Testis (tissue), 3 donors: Measurements from ENCODE around the gene RDH11. TPM values are rescaled to one million over a fixed set of nuclear protein-coding genes. Genes with fewer than 3 reads are reported as not detected.

Experiments used
- DNase-seq: peaks from one replicate; pipeline ENCODE4 v3.0.0-alpha.2; 2019
- H3K27ac ChIP-seq, 2 donors: fragments of 200-600 bp; sonication (generic); one replicate each; pipeline ENCODE4 v1.5.1; 2019
- H3K27me3 ChIP-seq: fragments of 200-600 bp; sonication (generic); one replicate; pipeline ENCODE4 v1.5.1; 2019
- H3K36me3 ChIP-seq: fragments of 200-600 bp; sonication (generic); one replicate; pipeline ENCODE4 v1.5.1; 2017; ENCODE audit warnings: low read depth; ENCODE audit errors: missing control alignments
- H3K4me1 ChIP-seq: fragments of 200-600 bp; sonication (generic); one replicate; pipeline ENCODE4 v1.5.1; 2019
- H3K4me3 ChIP-seq, 2 donors: fragments of 200-600 bp; sonication (generic); one replicate each; pipeline ENCODE4 v1.5.1; 2017 to 2019
- H3K9me3 ChIP-seq: fragments of 200-600 bp; sonication (generic); one replicate; pipeline ENCODE4 v1.5.1; 2017
- CTCF ChIP-seq, 3 experiments: fragments of 450-650 bp in 2 of 3; fragments of 200-600 bp in 1 of 3; sonication (generic) in 1 of 3; IDR thresholded peaks; one replicate each; pipeline ENCODE4 v1.5.1; 2016 to 2019; ENCODE audit warnings: antibody characterized with exemption in 3 of 3, mild to moderate bottlenecking in 2 of 3, moderate library complexity in 1 of 3
- POLR2A ChIP-seq: fragments of 450-650 bp; IDR thresholded peaks from one replicate; pipeline ENCODE4 v1.6.1; 2017; ENCODE audit warnings: antibody characterized with exemption, mild to moderate bottlenecking, moderate library complexity
- WGBS, 2 donors: methylation state at CpG; one replicate each; pipeline ENCODE4 v1.1.5; 2018; 5-methylcytosine and 5-hydroxymethylcytosine counted together
- intact Hi-C: fragments of 100-400 bp; cut with DNase I; formaldehyde crosslinking; loops from one replicate; pipeline ENCODE4 v1.15.1; 2023; ENCODE audit warnings: low total_unique reads
- polyA plus RNA-seq: library from polyadenylated mRNA; stranded (reverse); fragments of 350-450 nt; fragmentation: Illumina TruSeq; extraction: RNeasy Lipid Tissue Mini Kit (QIAGEN cat#74804); gene quantifications from one replicate; pipeline ENCODE4 v1.2.3, GENCODE V29; 2014; ENCODE audit warnings: low read depth, low replicate concordance; ENCODE audit not compliant: insufficient read depth
- total RNA-seq, 2 donors: library from RNA; depleted of rRNA; stranded (reverse); fragments of >200 nt; gene quantifications; one replicate each; pipeline ENCODE4 v1.2.3, GENCODE V29; 2016

RDH11 gene
- total and polyA plus RNA-seq, 3 donors from 2014 or later: 63.2 to 87.5 (median 82.4) TPM

DNA sequence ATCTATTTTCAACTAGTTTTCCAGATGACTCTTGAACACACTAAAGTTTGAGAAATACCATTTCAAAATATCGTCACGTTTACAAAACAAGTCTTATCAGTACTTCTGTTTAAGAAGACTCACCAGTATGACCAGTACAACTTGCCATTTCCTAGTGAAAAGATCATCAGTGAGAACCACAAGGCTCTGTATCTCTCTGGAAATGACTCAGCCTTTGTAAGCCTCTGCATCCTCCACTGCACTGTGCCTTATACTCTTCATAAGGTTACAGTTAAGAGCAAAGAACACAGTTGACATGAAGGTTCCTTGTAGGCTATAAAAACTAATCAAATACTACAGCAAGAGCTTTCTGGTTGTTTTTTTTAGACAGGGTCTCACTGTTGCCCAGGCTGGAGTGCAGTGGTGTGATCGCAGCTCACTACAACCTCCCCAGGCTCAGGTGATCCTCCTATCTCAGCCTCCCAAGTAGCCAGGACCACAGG, 15.4 kb downstream of the RDH11 start:
- 85 to 86% methylated on average over 3 of the region's 3 CpGs for WGBS, 2 donors
- H3K4me3 ChIP-seq: no peak overlapping the region
- DNase-seq: no peak
- peaks cover 11% of the 10 kb centered on the region for H3K4me1 ChIP-seq
- H3K27me3 ChIP-seq: no peaks in the 10 kb centered on the region
- no peak for TF ChIP-seq CTCF (IDR thresholded peaks at IDR 0.05)
- no peak for TF ChIP-seq POLR2A
- H3K27ac ChIP-seq: no peak overlapping the region
- H3K9me3 ChIP-seq: no peaks in the 10 kb centered on the region
- intact Hi-C loops: no loop called here
- H3K36me3 ChIP-seq: no peaks in the 10 kb centered on the region

DNA sequence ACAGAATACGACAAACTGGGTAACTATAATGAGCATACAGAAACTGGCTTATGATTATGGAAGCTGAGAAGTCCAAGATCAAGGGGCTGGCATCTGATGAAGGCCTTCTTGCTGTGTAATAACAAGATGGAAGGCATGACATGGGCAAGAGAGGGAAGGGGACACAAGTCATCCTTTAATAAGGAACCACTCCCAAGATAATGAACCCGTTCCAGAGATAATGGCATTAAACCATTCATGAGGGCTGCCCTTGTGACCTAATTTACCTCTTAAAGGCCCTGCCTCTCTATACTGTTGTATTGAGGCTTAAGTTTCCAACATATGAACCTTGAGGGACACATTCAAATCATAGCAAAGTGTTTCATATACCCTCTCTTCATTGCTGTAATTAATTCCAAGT, 16.6 kb downstream of the RDH11 start:
- no peak for DNase-seq
- Histone ChIP-seq H3K27ac (no peak overlapping the region), H3K36me3 (no peaks in the 10 kb centered on the region), H3K9me3 (no peaks in the 10 kb centered on the region), H3K4me3 (no peak overlapping the region), H3K27me3 (no peaks in the 10 kb centered on the region), H3K4me1 (peaks cover 7% of the 10 kb centered on the region)
- intact Hi-C loops: no loop called here
- TF ChIP-seq POLR2A (no peak), CTCF (IDR thresholded peaks at IDR 0.05) (no peak)
- 52 to 76% methylated on average over 2 of the region's 2 CpGs for WGBS, 2 donors

DNA sequence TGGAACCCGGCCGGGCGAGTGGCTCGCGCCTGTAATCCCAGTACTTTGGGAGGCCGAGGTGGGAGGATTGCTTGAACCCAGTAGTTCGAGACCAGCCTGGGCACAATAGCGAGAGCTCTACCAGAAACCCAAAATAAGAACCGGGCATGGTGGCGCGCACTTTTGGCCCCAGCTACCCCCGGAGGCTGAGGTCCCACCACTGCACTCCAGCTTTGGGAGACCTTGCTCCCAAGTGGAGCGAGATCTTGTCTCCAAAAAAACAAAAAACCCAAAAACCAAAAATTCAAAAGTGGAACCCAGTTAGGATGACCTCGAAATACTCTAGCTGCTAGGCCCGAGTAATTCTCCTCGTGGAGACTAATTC, 20.4 kb downstream of the RDH11 start:
- Histone ChIP-seq H3K36me3 (no peaks in the 10 kb centered on the region), H3K27me3 (no peaks in the 10 kb centered on the region), H3K4me3 (peak overlapping the region; percentile 82 to 96), H3K27ac (peak overlapping the region; percentile 97 to 100), H3K4me1 (peaks cover 17% of the 10 kb centered on the region), H3K9me3 (no peaks in the 10 kb centered on the region)
- 19 to 25% methylated on average over 9 to 16 of the region's 16 CpGs for WGBS, 2 donors
- no peak for DNase-seq
- intact Hi-C loops: no loop called here
- no peak for TF ChIP-seq POLR2A
- no peak for TF ChIP-seq CTCF (IDR thresholded peaks at IDR 0.05)

DNA sequence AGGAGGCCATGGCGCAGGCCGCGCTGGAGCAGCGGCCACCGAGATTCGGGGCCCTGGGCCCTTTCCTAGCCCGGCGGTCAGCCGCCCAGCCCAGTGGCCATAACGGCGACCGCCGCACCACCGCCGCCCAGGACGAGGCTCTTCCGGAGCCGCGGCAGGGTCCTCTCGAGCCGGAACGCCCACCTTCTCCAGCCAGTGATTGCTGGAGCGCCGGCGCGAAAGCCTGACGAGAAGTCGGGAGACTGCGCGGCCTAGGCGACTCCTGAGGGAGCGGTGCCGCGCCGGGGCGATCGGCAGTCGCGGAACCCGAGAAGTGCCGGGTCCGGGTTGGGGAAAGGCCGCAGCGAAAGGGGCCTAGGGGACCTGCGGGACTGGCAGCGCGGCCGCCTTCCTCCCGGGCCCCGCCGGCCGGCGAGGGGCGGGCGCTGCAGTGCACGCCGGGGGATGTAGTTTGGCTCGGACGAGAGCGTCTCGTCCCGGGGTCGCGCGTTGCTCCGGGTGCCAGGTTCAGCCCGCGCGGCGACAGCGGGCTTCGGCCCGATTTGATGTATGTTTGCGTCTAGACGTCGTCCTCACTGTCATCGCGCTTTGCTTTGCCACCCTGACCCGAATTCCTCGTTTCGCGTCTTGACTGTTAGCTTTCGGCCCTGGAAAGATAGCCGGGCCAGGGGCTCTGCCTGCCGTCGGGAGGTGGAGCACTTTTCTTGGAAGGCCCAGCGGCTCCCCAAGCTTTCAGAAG, 20.9 kb downstream of the RDH11 start, which contains the start of gene VTI1B:
TSS of gene VTI1B (minus strand) at position 153 of the 739 bp plus-strand sequence. CDS start at position 10, 143 bp downstream.
- Histone ChIP-seq H3K4me1 (peaks cover 17% of the 10 kb centered on the region), H3K4me3 (peak within 1 kb of the TSS; percentile 82 to 96), H3K9me3 (no peaks in the 10 kb centered on the region), H3K27me3 (no peaks in the 10 kb centered on the region), H3K27ac (peak within 1 kb of the TSS; percentile 97 to 100), H3K36me3 (no peaks in the 10 kb centered on the region)
- TF ChIP-seq POLR2A (no peak), CTCF (IDR thresholded peaks at IDR 0.05) (no peak)
- 0% methylated on average over 7 to 72 of the region's 87 CpGs for WGBS, 2 donors
- intact Hi-C loops: no loop called here
- peak; percentile 83 for DNase-seq

DNA sequence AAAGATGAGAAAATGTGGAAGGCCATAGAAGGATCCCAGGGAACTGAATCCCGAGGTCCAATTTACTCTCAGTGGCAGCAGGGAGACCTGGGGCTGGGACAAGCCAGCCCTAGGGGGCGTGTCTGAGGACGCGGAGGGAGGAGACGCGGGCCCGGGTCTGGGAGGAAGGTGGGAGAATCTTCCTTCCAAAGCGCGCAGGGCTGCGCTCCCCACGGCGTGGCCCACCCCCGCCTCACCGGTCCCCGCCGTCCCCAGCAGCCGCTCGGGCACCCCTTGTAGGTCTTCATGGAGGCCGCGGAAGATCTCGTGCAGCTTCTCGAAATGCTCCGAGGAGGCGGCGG, 21.5 kb downstream of the RDH11 start:
- TF ChIP-seq CTCF (IDR thresholded peaks at IDR 0.05) (peak in 1 of 3 experiments; percentile 17), POLR2A (no peak)
- no peaks in the 10 kb centered on the region for H3K27me3 ChIP-seq
- H3K9me3 ChIP-seq: no peaks in the 10 kb centered on the region
- intact Hi-C loops: no loop called here
- peak; percentile 86 for DNase-seq
- H3K4me1 ChIP-seq: peaks cover 17% of the 10 kb centered on the region
- 0 to 1% methylated on average over 19 to 25 of the region's 25 CpGs for WGBS, 2 donors
- H3K27ac ChIP-seq: peak overlapping the region; percentile 97 to 100
- H3K4me3 ChIP-seq: peak overlapping the region; percentile 82 to 96
- H3K36me3 ChIP-seq: no peaks in the 10 kb centered on the region
